Endothelial cell of umbilical vein (primary cell): ENCODE measurements around the gene PDE7B. TPM values are rescaled to one million over a fixed set of nuclear protein-coding genes. Genes with fewer than 3 reads are reported as not detected.

Experiments
- BruUV-seq: library from RNA; stranded (reverse); fragments of 400-500 nt; replicated peaks from 2 replicates; lab custom pipeline; 2021; lab: Mats Ljungman, UMichigan
- CTCF ChIA-PET: fragments of 300-600, 350-600 bp; sonication (Branson Sonifier 250); formaldehyde crosslinking; loops from one replicate; lab custom pipeline; 2021; ENCODE audit warnings: antibody characterized with exemption, inconsistent platforms; lab: Charles Lee
- POLR2A ChIA-PET: fragments of 300-600, 350-600 bp; sonication (Branson Sonifier 250); formaldehyde crosslinking; loops from one replicate; lab custom pipeline; 2021; ENCODE audit warnings: antibody characterized with exemption, inconsistent platforms; lab: Charles Lee
- DNase-seq: peaks from one replicate; pipeline ENCODE4 v3.0.0-alpha.2; 2011; ENCODE audit warnings: low read depth, low spot score
- FAIRE-seq: peaks from 2 replicates; lab custom pipeline; 2011; peaks lifted over from hg19 to GRCh38; lab: Jason Lieb, UNC
- H2AFZ ChIP-seq: 2 replicates; pipeline ENCODE4 v1.6.0; 2012; ENCODE audit warnings: low read depth, low read length, control low read depth, inconsistent platforms
- H3K27ac ChIP-seq: 2 replicates; pipeline ENCODE4 v1.5.1; 2011; ENCODE audit warnings: low read depth, mild to moderate bottlenecking, control low read depth, low read length, moderate library complexity; ENCODE audit not compliant: insufficient read depth
- H3K27me3 ChIP-seq, 2 experiments: 2 replicates each; pipeline versions ENCODE4 v1.6.0 to v1.6.1; 2011; ENCODE audit warnings: low read length in 2 of 2, mixed read lengths in 1 of 2; ENCODE audit not compliant: control insufficient read depth in 2 of 2, insufficient read depth in 2 of 2
- H3K36me3 ChIP-seq, 2 experiments: 2 replicates in 1 of 2; 3 replicates in 1 of 2; pipeline ENCODE4 v1.5.1; 2011; ENCODE audit warnings: low read length in 2 of 2, mild to moderate bottlenecking in 1 of 2, moderate library complexity in 1 of 2; ENCODE audit not compliant: control insufficient read depth in 2 of 2, insufficient read depth in 2 of 2; ENCODE audit errors: extremely low read depth in 1 of 2
- H3K4me1 ChIP-seq: 3 replicates; pipeline ENCODE4 v1.5.1; 2011; ENCODE audit warnings: mild to moderate bottlenecking, low read length; ENCODE audit not compliant: control insufficient read depth, insufficient read depth; ENCODE audit errors: extremely low read depth
- H3K4me2 ChIP-seq: 2 replicates; pipeline ENCODE4 v1.6.1; 2011; ENCODE audit warnings: low read length, control low read depth, mixed read lengths; ENCODE audit not compliant: insufficient read depth
- H3K4me3 ChIP-seq, 3 experiments: fragments of 200-600 bp in 1 of 3; sonication (generic), shearing (Covaris generic) in 1 of 3; replicated peaks in 1 of 3; 2 replicates each; pipeline ENCODE4 v1.5.1; 2011 to 2016; ENCODE audit warnings: control low read depth in 3 of 3, low read length in 3 of 3, mild to moderate bottlenecking in 2 of 3, inconsistent platforms in 1 of 3, low read depth in 1 of 3, moderate library complexity in 1 of 3; ENCODE audit not compliant: insufficient read depth in 1 of 3
- H3K79me2 ChIP-seq: 2 replicates; pipeline ENCODE4 v1.6.0; 2012; ENCODE audit warnings: low read length, inconsistent platforms; ENCODE audit not compliant: control insufficient read depth, insufficient read depth
- H3K9ac ChIP-seq: replicated peaks from 2 replicates; pipeline ENCODE3; 2011; ENCODE audit warnings: low read length, control low read depth; ENCODE audit not compliant: insufficient read depth; ENCODE audit errors: extremely low read depth
- H3K9me1 ChIP-seq: replicated peaks from 3 replicates; pipeline ENCODE4 v1.6.0; 2011; ENCODE audit warnings: mild to moderate bottlenecking, low read length; ENCODE audit not compliant: control insufficient read depth, insufficient read depth; ENCODE audit errors: extremely low read depth
- H3K9me3 ChIP-seq: replicated peaks from 2 replicates; pipeline ENCODE4 v1.5.1; 2012; ENCODE audit warnings: low read length, inconsistent platforms; ENCODE audit not compliant: control insufficient read depth, insufficient read depth
- H4K20me1 ChIP-seq: replicated peaks from 2 replicates; pipeline ENCODE3; 2011; ENCODE audit warnings: mild to moderate bottlenecking, low read length; ENCODE audit not compliant: control insufficient read depth, insufficient read depth; ENCODE audit errors: extremely low read depth
- EZH2 ChIP-seq: IDR thresholded peaks from 2 replicates; pipeline ENCODE4 v1.6.1; 2012; ENCODE audit warnings: borderline replicate concordance, low read depth, mild to moderate bottlenecking, moderate library complexity, low read length, inconsistent platforms; ENCODE audit not compliant: severe bottlenecking
- FOS ChIP-seq: IDR thresholded peaks from 2 replicates; pipeline ENCODE4 v1.6.1; 2011; ENCODE audit warnings: mild to moderate bottlenecking, low read length, moderate library complexity, borderline replicate concordance; ENCODE audit not compliant: insufficient read depth
- GATA2 ChIP-seq: IDR thresholded peaks from 2 replicates; pipeline ENCODE4 v1.7.0; 2011; ENCODE audit warnings: low read depth, mild to moderate bottlenecking, moderate library complexity, mixed read lengths, low read length; ENCODE audit not compliant: insufficient read length, insufficient read depth
- JUN ChIP-seq: IDR thresholded peaks from 2 replicates; pipeline ENCODE4 v1.6.1; 2011; ENCODE audit warnings: borderline replicate concordance, low read depth; ENCODE audit not compliant: insufficient read length, insufficient read depth
- MYC ChIP-seq: IDR thresholded peaks from one replicate; pipeline ENCODE4 v1.6.1; 2011; ENCODE audit warnings: mild to moderate bottlenecking, low read depth, low read length
- POLR2A ChIP-seq: IDR thresholded peaks from 2 replicates; pipeline ENCODE4 v1.6.1; 2012; ENCODE audit warnings: low read depth, mild to moderate bottlenecking, control low read depth, low read length
- dilution Hi-C: fragments of 300-500 bp; cut with MboI; formaldehyde crosslinking; loops from one replicate; pipeline ENCODE4 v1.15.0; 2019; ENCODE audit warnings: low sequenced_read_pairs; ENCODE audit not compliant: extremely low pct_ligation_motif_present
- intact Hi-C: fragments of 100-400 bp; cut with micrococcal nuclease; formaldehyde crosslinking; loops from one replicate; pipeline ENCODE4 v1.10.0; 2022
- polyA plus RNA-seq, 4 experiments: library from polyadenylated mRNA; depleted of rRNA in 3 of 4; stranded (reverse) in 3 of 4; unstranded in 1 of 4; fragments of >200 nt; gene quantifications; 2 replicates each; pipeline versions ENCODE4 v1.2.1 to v1.2.3, GENCODE V29; 2011 to 2012; ENCODE audit warnings: missing spikeins in 1 of 4
- total RNA-seq: library from RNA; stranded (reverse); gene quantifications from 2 replicates; pipeline ENCODE4 v1.2.3, GENCODE V29; 2021
- TF ChIP-seq, protein P1 (sequence below): IDR thresholded peaks from 2 replicates; pipeline ENCODE4 v1.6.1; 2011; ENCODE audit not compliant: insufficient read depth, insufficient read length
- TF ChIP-seq, protein P2 (sequence below), 2 donors: IDR thresholded peaks; 1 replicate in 1 of 2; 2 replicates in 1 of 2; pipeline ENCODE4 v1.5.1; 2011; ENCODE audit warnings: low read length in 2 of 2, mild to moderate bottlenecking in 2 of 2, moderate library complexity in 2 of 2, control low read depth in 1 of 2, inconsistent platforms in 1 of 2, low read depth in 1 of 2; ENCODE audit not compliant: insufficient read depth in 1 of 2; ENCODE audit errors: extremely low read depth in 1 of 2

The PDE7B gene
- total and polyA plus RNA-seq, 2 donors (not counting 3 experiments of a cell fraction or from before 2014, with no cell fraction given) = 20.6 to 25.1 TPM

DNA sequence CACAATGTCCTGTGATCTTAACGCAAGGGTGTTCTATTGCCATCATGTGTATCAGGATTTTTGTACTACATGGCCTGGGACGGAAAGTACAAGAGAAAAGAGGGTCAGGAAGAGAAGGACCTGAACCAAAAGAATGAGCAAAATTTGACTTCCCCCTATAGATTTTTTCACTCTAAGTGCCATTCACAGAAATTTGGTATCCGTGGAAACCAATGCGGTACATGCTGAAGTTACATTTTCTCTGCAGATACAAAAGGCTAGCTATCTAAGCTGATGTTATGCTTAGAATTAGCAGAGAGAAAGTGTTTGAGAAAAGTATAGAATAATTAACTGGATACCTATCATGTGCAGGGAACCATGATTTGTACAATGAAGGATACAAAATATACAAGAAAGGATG, 12.4 kb upstream of the PDE7B start:
- ChIA-PET POLR2A (no interaction called here), CTCF (no interaction called here)
- no peaks in the 10 kb centered on the region for H3K79me2 ChIP-seq
- intact Hi-C loops (no loop called here), dilution Hi-C loops (no loop called here)
- DNase-seq = no peak
- H3K9me3 ChIP-seq = no peaks in the 10 kb centered on the region
- no peak for TF ChIP-seq JUN
- TF ChIP-seq POLR2A = no peak
- no peak for TF ChIP-seq MYC
- no peak overlapping the region for H3K4me3 ChIP-seq
- H3K4me2 ChIP-seq = no peak overlapping the region
- FAIRE-seq = no peak
- H3K36me3 ChIP-seq = no peaks in the 10 kb centered on the region
- no peaks in the 10 kb centered on the region for H4K20me1 ChIP-seq
- H3K27ac ChIP-seq = no peak overlapping the region
- BruUV-seq = no TSS peak
- no peaks in the 10 kb centered on the region for H3K4me1 ChIP-seq
- no peak overlapping the region for H3K9ac ChIP-seq
- H2AFZ ChIP-seq = no peak overlapping the region
- H3K27me3 ChIP-seq = peaks cover 15 to 26% of the 10 kb centered on the region in 2 experiments
- no peaks in the 10 kb centered on the region for H3K9me1 ChIP-seq

DNA sequence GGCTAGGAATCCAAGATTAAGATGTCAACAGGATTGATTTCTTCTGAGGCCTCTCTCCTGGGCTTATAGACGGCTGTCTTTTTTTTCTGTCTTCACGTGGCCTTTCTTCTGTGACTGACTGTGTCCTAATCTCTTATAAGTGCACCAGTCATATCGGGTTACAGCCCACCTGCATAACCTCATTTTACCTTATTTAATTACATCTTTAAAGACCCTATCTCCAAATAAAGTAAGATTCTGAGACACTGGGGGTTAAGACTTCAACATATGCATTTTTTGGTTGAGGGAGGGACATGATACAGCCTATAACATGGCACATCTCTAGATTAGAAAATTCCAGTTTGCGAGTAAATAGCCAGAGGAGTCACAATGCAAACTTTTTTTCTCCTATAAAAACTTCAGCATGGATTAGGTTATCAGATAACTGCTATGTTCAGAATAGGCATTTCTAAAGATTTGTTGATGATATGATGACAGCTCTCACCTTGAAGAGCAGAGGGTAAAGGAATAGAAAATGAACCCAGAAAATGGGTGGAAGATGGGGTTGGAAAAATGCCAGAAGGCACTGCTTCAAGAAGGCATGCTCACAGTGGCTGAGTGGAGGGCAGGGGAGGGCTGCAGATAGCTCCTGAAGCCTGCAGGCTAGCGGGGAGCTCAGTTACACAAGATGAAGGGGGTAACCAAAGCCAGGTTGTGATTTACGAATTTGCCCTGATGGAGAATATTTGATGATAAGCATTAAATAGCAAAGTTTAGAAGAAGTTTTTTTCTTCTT, 8.7 kb upstream of the PDE7B start:
- TF ChIP-seq FOS = no peak
- TF ChIP-seq MYC = no peak
- no peak for TF ChIP-seq GATA2
- TF ChIP-seq JUN = no peak
- no peak for TF ChIP-seq EZH2
- TF ChIP-seq, protein P1, sequence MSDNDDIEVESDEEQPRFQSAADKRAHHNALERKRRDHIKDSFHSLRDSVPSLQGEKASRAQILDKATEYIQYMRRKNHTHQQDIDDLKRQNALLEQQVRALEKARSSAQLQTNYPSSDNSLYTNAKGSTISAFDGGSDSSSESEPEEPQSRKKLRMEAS = no peak
- TF ChIP-seq, protein P2, sequence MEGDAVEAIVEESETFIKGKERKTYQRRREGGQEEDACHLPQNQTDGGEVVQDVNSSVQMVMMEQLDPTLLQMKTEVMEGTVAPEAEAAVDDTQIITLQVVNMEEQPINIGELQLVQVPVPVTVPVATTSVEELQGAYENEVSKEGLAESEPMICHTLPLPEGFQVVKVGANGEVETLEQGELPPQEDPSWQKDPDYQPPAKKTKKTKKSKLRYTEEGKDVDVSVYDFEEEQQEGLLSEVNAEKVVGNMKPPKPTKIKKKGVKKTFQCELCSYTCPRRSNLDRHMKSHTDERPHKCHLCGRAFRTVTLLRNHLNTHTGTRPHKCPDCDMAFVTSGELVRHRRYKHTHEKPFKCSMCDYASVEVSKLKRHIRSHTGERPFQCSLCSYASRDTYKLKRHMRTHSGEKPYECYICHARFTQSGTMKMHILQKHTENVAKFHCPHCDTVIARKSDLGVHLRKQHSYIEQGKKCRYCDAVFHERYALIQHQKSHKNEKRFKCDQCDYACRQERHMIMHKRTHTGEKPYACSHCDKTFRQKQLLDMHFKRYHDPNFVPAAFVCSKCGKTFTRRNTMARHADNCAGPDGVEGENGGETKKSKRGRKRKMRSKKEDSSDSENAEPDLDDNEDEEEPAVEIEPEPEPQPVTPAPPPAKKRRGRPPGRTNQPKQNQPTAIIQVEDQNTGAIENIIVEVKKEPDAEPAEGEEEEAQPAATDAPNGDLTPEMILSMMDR (IDR thresholded peaks at IDR 0.05; ENCODE audit: extremely low read depth in 1 of 2, insufficient read depth in 1 of 2, low read depth in 1 of 2, low read length in 2 of 2) = no peak
- dilution Hi-C loops (no loop called here), intact Hi-C loops (no loop called here)
- H3K4me3 ChIP-seq = no peak overlapping the region
- H3K9me3 ChIP-seq = no peaks in the 10 kb centered on the region
- H3K9ac ChIP-seq = no peak overlapping the region
- H3K4me1 ChIP-seq = no peaks in the 10 kb centered on the region
- no peaks in the 10 kb centered on the region for H3K79me2 ChIP-seq
- no peak overlapping the region for H3K27ac ChIP-seq
- H2AFZ ChIP-seq = no peak overlapping the region
- no TSS peak for BruUV-seq
- DNase-seq (no peak), FAIRE-seq (no peak)
- H4K20me1 ChIP-seq = no peaks in the 10 kb centered on the region
- ChIA-PET POLR2A (no interaction called here), CTCF (interaction anchor here (1.0 kb wide), 2 partner anchors 10 to 156 kb away, joined by 3 read pairs; no protein-coding TSS in a partner anchor)
- H3K4me2 ChIP-seq = no peak overlapping the region
- H3K36me3 ChIP-seq = no peaks in the 10 kb centered on the region
- peaks cover 2 to 16% of the 10 kb centered on the region in 2 experiments for H3K27me3 ChIP-seq
- H3K9me1 ChIP-seq = no peaks in the 10 kb centered on the region
